Gastrocnemius medialis (tissue), 4 donors: ENCODE results near the gene POLDIP3.

ENCODE experiments used
- POLR2A ChIP-seq, 2 donors: fragments of 450-650 bp; IDR thresholded peaks; one replicate each; pipeline ENCODE4 v1.6.1; 2017; ENCODE audit warnings: antibody characterized with exemption in 2 of 2, mild to moderate bottlenecking in 2 of 2, moderate library complexity in 2 of 2
- TF ChIP-seq, protein P1 (sequence below), 5 experiments: fragments of 450-650 bp in 3 of 5; fragments of 200-600 bp in 2 of 5; sonication (generic) in 2 of 5; IDR thresholded peaks in 4 of 5; conservative IDR thresholded peaks in 1 of 5; 1 replicate in 4 of 5; 2 replicates in 1 of 5; pipeline ENCODE4 v1.5.1; 2016 to 2019; ENCODE audit warnings: antibody characterized with exemption in 5 of 5, mild to moderate bottlenecking in 3 of 5, moderate library complexity in 3 of 5

DNA sequence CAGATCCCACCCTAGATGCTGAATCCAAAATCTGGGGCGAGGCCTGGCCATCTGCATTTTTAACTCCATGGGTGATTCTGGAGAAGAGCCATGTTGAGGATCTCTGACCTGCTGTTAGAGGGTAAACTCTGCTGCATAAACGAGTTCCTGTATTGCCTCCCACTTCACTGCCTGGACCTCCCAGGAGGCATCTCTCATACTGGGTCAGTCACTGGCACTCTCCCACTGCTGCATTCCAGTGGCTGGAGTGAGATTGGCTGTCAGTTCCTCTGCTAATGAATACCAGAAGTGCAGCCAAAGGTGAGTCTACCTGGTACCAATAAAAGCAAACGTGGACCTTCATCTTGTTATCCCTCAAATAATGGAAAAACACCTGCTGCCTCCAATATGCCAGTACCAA lies 10.3 kb downstream of the POLDIP3 start:
- TF ChIP-seq, protein P1, sequence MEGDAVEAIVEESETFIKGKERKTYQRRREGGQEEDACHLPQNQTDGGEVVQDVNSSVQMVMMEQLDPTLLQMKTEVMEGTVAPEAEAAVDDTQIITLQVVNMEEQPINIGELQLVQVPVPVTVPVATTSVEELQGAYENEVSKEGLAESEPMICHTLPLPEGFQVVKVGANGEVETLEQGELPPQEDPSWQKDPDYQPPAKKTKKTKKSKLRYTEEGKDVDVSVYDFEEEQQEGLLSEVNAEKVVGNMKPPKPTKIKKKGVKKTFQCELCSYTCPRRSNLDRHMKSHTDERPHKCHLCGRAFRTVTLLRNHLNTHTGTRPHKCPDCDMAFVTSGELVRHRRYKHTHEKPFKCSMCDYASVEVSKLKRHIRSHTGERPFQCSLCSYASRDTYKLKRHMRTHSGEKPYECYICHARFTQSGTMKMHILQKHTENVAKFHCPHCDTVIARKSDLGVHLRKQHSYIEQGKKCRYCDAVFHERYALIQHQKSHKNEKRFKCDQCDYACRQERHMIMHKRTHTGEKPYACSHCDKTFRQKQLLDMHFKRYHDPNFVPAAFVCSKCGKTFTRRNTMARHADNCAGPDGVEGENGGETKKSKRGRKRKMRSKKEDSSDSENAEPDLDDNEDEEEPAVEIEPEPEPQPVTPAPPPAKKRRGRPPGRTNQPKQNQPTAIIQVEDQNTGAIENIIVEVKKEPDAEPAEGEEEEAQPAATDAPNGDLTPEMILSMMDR (IDR thresholded peaks at IDR 0.05 in 4 of 5, conservative IDR thresholded peaks at IDR 0.05 in 1 of 5) = no peak
- TF ChIP-seq POLR2A (IDR thresholded peaks at IDR 0.05) = no peak
